GM12864 (cell line): ENCODE data around the gene RNF8.
"Not testable (repeated sequence)": the region's sequence is repeated elsewhere in the genome, so short reads cannot be mapped to it uniquely, and the experiment has no call there.

ENCODE experiments used
- DNase-seq: peaks from one replicate; pipeline ENCODE4 v3.0.0-alpha.2; 2011; ENCODE audit warnings: low read depth
- H3K4me3 ChIP-seq: 2 replicates; pipeline ENCODE4 v1.5.1; 2011; ENCODE audit warnings: mild to moderate bottlenecking, low read depth, low read length, control low read depth
- TF ChIP-seq, protein P1 (sequence below): IDR thresholded peaks from 2 replicates; pipeline ENCODE4 v1.5.1; 2011; ENCODE audit warnings: low read depth, mild to moderate bottlenecking, moderate library complexity, low read length, control low read depth, inconsistent platforms; ENCODE audit errors: missing control alignments

RNF8 gene

DNA sequence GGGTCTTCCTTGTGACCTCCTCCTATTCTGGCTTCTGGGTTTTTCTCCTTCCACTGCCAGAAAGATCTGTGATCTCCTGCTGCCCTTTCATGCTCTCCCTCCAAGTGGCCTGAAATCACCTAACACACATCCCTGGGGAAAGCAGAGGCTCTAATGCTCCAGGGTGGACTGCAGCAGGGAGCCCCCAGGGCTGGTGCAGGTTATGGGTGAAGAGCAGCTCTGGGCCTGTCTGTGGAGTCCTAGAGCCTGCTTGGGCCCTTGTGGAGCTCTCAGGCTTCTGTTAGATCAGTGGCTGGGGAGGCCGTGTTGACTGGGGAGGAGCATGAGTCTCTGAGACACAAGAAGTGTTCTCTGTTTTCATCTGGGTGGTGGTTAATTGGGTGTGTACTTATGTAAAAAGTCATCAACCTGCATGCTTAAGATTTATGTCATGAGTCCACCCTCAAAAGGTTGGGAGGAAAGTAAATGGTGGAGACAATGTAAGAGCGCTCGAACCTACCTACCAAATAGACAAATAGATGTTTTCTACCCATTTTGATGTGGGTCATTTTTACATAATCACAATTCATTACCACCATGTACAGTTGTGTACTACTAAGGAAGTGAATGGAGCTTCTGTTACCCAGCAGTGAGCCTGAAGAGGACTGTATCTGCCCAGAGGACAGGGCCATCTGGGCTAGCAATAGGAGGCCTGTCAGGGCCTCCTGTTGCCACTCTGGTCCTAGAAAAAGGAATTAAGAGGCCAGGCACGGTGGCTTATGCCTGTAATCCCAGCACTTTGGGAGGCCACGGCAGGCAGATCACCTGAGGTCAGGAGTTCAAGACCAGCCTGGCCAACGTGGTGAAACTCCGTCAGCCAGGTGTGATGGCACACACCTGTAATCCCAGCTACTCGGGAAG lies 32.0 kb upstream of the RNF8 start:
- no peak for DNase-seq
- TF ChIP-seq, protein P1, sequence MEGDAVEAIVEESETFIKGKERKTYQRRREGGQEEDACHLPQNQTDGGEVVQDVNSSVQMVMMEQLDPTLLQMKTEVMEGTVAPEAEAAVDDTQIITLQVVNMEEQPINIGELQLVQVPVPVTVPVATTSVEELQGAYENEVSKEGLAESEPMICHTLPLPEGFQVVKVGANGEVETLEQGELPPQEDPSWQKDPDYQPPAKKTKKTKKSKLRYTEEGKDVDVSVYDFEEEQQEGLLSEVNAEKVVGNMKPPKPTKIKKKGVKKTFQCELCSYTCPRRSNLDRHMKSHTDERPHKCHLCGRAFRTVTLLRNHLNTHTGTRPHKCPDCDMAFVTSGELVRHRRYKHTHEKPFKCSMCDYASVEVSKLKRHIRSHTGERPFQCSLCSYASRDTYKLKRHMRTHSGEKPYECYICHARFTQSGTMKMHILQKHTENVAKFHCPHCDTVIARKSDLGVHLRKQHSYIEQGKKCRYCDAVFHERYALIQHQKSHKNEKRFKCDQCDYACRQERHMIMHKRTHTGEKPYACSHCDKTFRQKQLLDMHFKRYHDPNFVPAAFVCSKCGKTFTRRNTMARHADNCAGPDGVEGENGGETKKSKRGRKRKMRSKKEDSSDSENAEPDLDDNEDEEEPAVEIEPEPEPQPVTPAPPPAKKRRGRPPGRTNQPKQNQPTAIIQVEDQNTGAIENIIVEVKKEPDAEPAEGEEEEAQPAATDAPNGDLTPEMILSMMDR = no peak
- H3K4me3 ChIP-seq = no peak overlapping the region

GRCh38 chr6:37323580-37323979 lies 30.2 kb upstream of the RNF8 start:
- TF ChIP-seq, protein P1 = no peak
- no peak overlapping the region for H3K4me3 ChIP-seq
- DNase-seq = no peak

GRCh38 chr6:37324131-37325033 lies 29.4 kb upstream of the RNF8 start:
- TF ChIP-seq, protein P1 = no peak
- no peak for DNase-seq
- no peak overlapping the region for H3K4me3 ChIP-seq

- not testable (repeated sequence) for DNase-seq, H3K4me3 ChIP-seq
Observed at GRCh38 chr6:37330345-37330744, 23.4 kb upstream of the RNF8 start.

DNA sequence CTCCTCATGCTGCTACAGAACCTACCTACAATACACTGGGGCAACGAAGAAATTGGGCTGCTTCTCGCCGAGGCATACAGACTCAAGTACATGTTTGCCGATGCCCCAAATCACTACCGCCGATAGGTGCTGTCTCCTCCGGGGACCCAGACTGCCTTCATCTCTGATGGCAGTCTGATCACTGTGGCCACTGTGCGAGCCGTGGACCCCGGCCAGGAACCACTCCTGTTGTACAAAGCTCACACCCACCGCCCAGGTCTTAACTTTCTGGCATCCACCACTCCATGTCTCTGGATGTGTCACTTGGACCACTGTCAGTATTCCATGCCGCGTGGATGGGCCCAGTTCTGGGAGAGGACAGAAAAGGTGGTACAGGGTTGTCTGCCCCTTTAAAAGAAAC lies 22.7 kb upstream of the RNF8 start:
- DNase-seq = no peak
- no peak overlapping the region for H3K4me3 ChIP-seq
- TF ChIP-seq, protein P1 = no peak

GRCh38 chr6:37332894-37333293 lies 20.9 kb upstream of the RNF8 start:
- TF ChIP-seq, protein P1 = no peak
- no peak for DNase-seq
- no peak overlapping the region for H3K4me3 ChIP-seq

DNA sequence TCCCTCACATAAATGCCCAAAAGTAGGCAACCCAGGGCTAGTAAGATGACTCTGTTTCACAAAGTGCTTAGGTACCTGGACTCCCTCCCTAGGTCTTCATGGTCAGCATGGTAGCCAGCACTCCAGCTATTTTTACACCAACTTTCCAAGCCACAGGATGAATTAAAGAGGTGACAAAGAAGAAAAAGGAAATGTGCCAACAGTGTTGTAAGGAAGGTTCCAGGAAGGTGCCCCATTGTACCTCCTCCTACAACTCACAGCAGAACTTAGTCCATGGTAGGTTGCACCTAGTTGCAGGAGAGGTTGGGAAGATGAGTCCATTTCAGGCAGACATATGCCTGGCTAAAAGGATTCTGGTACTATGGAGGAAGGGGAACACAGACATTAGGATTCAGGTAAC lies 19.7 kb upstream of the RNF8 start:
- H3K4me3 ChIP-seq = no peak overlapping the region
- DNase-seq = no peak
- TF ChIP-seq, protein P1 = no peak

- not testable (repeated sequence) for H3K4me3 ChIP-seq, DNase-seq
Observed at GRCh38 chr6:37338317-37338716, 15.5 kb upstream of the RNF8 start.
